Heart right ventricle (tissue), 16 donors: ENCODE data around the gene SLIT3. TPM values are rescaled to one million over a fixed set of nuclear protein-coding genes. Genes with fewer than 3 reads are reported as not detected.
A peak's percentile ranks its signal among the peaks of the same experiment; 100 is the strongest.

Source experiments
- ATAC-seq, 8 donors: fragments of 200-7000 bp; cut with Tn5 transposase; one replicate each; pipeline ENCODE4 v1.9.1; 2020; ENCODE audit warnings: mild to moderate bottlenecking in 8 of 8, moderate library complexity in 8 of 8, moderate number of reproducible peaks in 1 of 8
- DNase-seq, 2 donors: peaks; one replicate each; pipeline ENCODE4 v3.0.0-alpha.2; 2020
- H3K27ac ChIP-seq, 10 donors: fragments of 200-600 bp; sonication (generic) in 2 of 10; one replicate each; pipeline versions ENCODE4 v1.5.0 to v1.8.0; 2020 to 2022; ENCODE audit warnings: mild to moderate bottlenecking in 3 of 10
- H3K27me3 ChIP-seq, 7 donors: fragments of 200-600 bp; one replicate each; pipeline ENCODE4 v1.8.0; 2021 to 2022; ENCODE audit warnings: mild to moderate bottlenecking in 2 of 7
- H3K36me3 ChIP-seq, 9 donors: fragments of 200-600 bp; sonication (generic) in 1 of 9; one replicate each; pipeline versions ENCODE4 v1.5.0 to v1.8.0; 2020 to 2022; ENCODE audit warnings: mild to moderate bottlenecking in 2 of 9
- H3K4me1 ChIP-seq, 9 donors: fragments of 200-600 bp; sonication (generic) in 1 of 9; one replicate each; pipeline versions ENCODE4 v1.5.0 to v1.8.0; 2020 to 2022; ENCODE audit warnings: mild to moderate bottlenecking in 4 of 9
- H3K4me3 ChIP-seq, 10 donors: fragments of 200-600 bp; sonication (generic) in 2 of 10; one replicate each; pipeline versions ENCODE4 v1.5.0 to v1.8.0; 2020 to 2022; ENCODE audit warnings: mild to moderate bottlenecking in 7 of 10, moderate library complexity in 2 of 10
- H3K9me3 ChIP-seq, 11 donors: fragments of 200-600 bp in 10 of 11; sonication (generic) in 2 of 11; one replicate each; pipeline versions ENCODE4 v1.5.0 to v1.8.0; 2013 to 2022; ENCODE audit warnings: mild to moderate bottlenecking in 2 of 11, control low read depth in 1 of 11, moderate library complexity in 1 of 11
- CTCF ChIP-seq, 9 donors: fragments of 200-600 bp; sonication (generic) in 2 of 9; IDR thresholded peaks; one replicate each; pipeline versions ENCODE4 v1.5.0 to v1.8.0; 2021 to 2022; ENCODE audit warnings: antibody characterized with exemption in 9 of 9, mild to moderate bottlenecking in 5 of 9, moderate library complexity in 1 of 9
- WGBS, 2 donors: extraction: QIAGEN DNeasy Blood & Tissue Kit; methylation state at CpG; one replicate each; pipeline ENCODE4 v1.1.7; 2013; ENCODE audit warnings: inconsistent platforms in 1 of 2; 5-methylcytosine and 5-hydroxymethylcytosine counted together
- intact Hi-C, 10 donors: fragments of 100-400 bp; cut with DNase I; formaldehyde crosslinking; loops; one replicate each; pipeline versions ENCODE4 v1.11.1 to v1.14.2; 2022
- polyA plus RNA-seq, 2 donors: library from polyadenylated mRNA; stranded (reverse); fragments of 200-250 nt; gene quantifications; one replicate each; pipeline ENCODE4 v1.2.3, GENCODE V29; 2013
- total RNA-seq, 10 donors: library from RNA; stranded (reverse); fragmentation: NEBNext Ultra II Directional in 3 of 10; extraction: Animal tissue kit (Norgen Biotek cat#: 25700) in 3 of 10; gene quantifications; one replicate each; pipeline versions ENCODE4 v1.2.1 to v1.2.4, GENCODE V29; 2021 to 2023
- donor health status: Arrhythmogenic right ventricular cardiomyopathy.
- donor health status: ischemic (EF 13 %, LVEDD 7.1; RV severe dilation, severe dysfunction).
- donor health status: healthy with polysubstance abuse.
- donor health status: DM: no; HTN: yes; CAD: no.
- donor health status: DM: no; HTN: no; CAD: no.
- donor health status: ischemic (EF 25% LVEDD 6.9; RV normal size, moderate dysfunction).
- donor health status: ischemic (EF 25% LVEDD 5.7; RV mildly dilated, moderate dysfunction).
- donor health status: healthy.
- donor health status: DM: yes; HTN: yes; CAD: no.
- donor health status: Ischemic cardiomyopathy.
- donor health status: ischemic (EF 35%, LVEDD 5.7; RV mildly dilated, moderate dysfunction).
- donor health status: nonischemic (EF 11% LVEDD 7.7; RV severe dilation, severe dysfunction).
- donor health status: DM: yes; HTN: yes; CAD: no.
- donor health status: PGD.
- donor health status: ischemic (EF 29% LVEDD 5.4; RV normal size, mild dysfunction).
- donor health status: nonischemic (EF 23%, LVEDD 6.1; RV moderate dilation, normal function).

The SLIT3 gene
- total and polyA plus RNA-seq, 12 donors: 2.0 to 29.2 (median 12.1) TPM

- no peak overlapping the region for H3K4me3 ChIP-seq
- WGBS, 2 donors: 41 to 42% methylated on average over 2 of the region's 2 CpGs
- H3K9me3 ChIP-seq: peaks cover 0 to 15% (median 6%) of the 10 kb centered on the region in 11 donors
- no peak for TF ChIP-seq CTCF (IDR thresholded peaks at IDR 0.05)
- intact Hi-C loops: no loop called here
- no peak overlapping the region for H3K27ac ChIP-seq
- no peak for DNase-seq
- H3K36me3 ChIP-seq: no peaks in the 10 kb centered on the region
- H3K27me3 ChIP-seq: no peaks in the 10 kb centered on the region
- H3K4me1 ChIP-seq: peaks cover 0 to 7% (median 0%) of the 10 kb centered on the region in 9 donors
- ATAC-seq: peak in 3 of 8 donors; percentile 17 to 37 (median 19)
Measured at GRCh38 chr5:169153405-169153804, 147.5 kb downstream of the SLIT3 start.

- ATAC-seq (no peak), DNase-seq (no peak)
- H3K4me1 ChIP-seq: peaks cover 0 to 7% (median 0%) of the 10 kb centered on the region in 9 donors
- no peak overlapping the region for H3K27ac ChIP-seq
- intact Hi-C loops: no loop called here
- H3K27me3 ChIP-seq: no peaks in the 10 kb centered on the region
- H3K36me3 ChIP-seq: no peaks in the 10 kb centered on the region
- peaks cover 0 to 10% (median 2%) of the 10 kb centered on the region in 11 donors for H3K9me3 ChIP-seq
- no peak for TF ChIP-seq CTCF (IDR thresholded peaks at IDR 0.05)
- H3K4me3 ChIP-seq: no peak overlapping the region
- 86 to 90% methylated on average over 7 of the region's 7 CpGs for WGBS, 2 donors
Measured at GRCh38 chr5:169152946-169153345, 148.0 kb downstream of the SLIT3 start.

GRCh38 chr5:169152453-169152852, 148.5 kb downstream of the SLIT3 start:
- intact Hi-C loops: no loop called here
- 80 to 86% methylated on average over 8 of the region's 8 CpGs for WGBS, 2 donors
- Histone ChIP-seq H3K27ac (no peak overlapping the region), H3K27me3 (no peaks in the 10 kb centered on the region), H3K36me3 (no peaks in the 10 kb centered on the region), H3K4me3 (no peak overlapping the region), H3K9me3 (peaks cover 0 to 5% (median 0%) of the 10 kb centered on the region in 11 donors), H3K4me1 (peaks cover 0 to 7% (median 0%) of the 10 kb centered on the region in 9 donors)
- ATAC-seq (no peak), DNase-seq (no peak)
- no peak for TF ChIP-seq CTCF (IDR thresholded peaks at IDR 0.05)

- H3K27ac ChIP-seq: no peak overlapping the region
- H3K36me3 ChIP-seq: no peaks in the 10 kb centered on the region
- ATAC-seq (no peak), DNase-seq (no peak)
- H3K27me3 ChIP-seq: no peaks in the 10 kb centered on the region
- TF ChIP-seq CTCF (IDR thresholded peaks at IDR 0.05): no peak
- 73 to 79% methylated on average over 6 of the region's 6 CpGs for WGBS, 2 donors
- H3K4me1 ChIP-seq: peaks cover 0 to 7% (median 0%) of the 10 kb centered on the region in 9 donors
- H3K9me3 ChIP-seq: no peaks in the 10 kb centered on the region
- no peak overlapping the region for H3K4me3 ChIP-seq
- intact Hi-C loops: no loop called here
Measured at GRCh38 chr5:169151051-169151805, 149.7 kb downstream of the SLIT3 start.
